ENCODE results near the gene ADK. TPM values are rescaled to one million over a fixed set of nuclear protein-coding genes. Genes with fewer than 3 reads are reported as not detected.

Gene ADK
- total and polyA plus RNA-seq, 2 of the 13 experiments (the other 11 are each of a cell fraction or from before 2014, with no cell fraction given), result 48.6 to 79.1 TPM

- H3K9me3 ChIP-seq (ENCODE audit: low read length), result no peaks in the 10 kb centered on the region
- DNase-seq (ENCODE audit: low spot score) (no peak), FAIRE-seq (no peak), ATAC-seq (no peak)
- no peak overlapping the region for H3K27ac ChIP-seq (ENCODE audit: extremely low read length, insufficient read depth, low read length)
- ChIA-PET POLR2A (no interaction called here), CTCF (ENCODE audit: low intra/inter-chr PET ratio, low total read pairs) (no interaction called here)
- H3K4me2 ChIP-seq (ENCODE audit: low read depth, low read length), result no peak overlapping the region
- no peak overlapping the region for H3K9ac ChIP-seq (ENCODE audit: insufficient read depth, low read depth, low read length)
- H3K4me1 ChIP-seq (ENCODE audit: insufficient read depth, low read length), result no peaks in the 10 kb centered on the region
- no peaks in the 10 kb centered on the region for H3K79me2 ChIP-seq (ENCODE audit: insufficient read depth, low read length)
- no peak for TF ChIP-seq AHR (CRISPR knock-in tag; IDR thresholded peaks at IDR 0.05)
- no peak for TF ChIP-seq ZNF772 (CRISPR knock-in tag; IDR thresholded peaks at IDR 0.05)
- no peak for TF ChIP-seq HNRNPK (IDR thresholded peaks at IDR 0.05; ENCODE audit: low read depth, low read length, poor library complexity, severe bottlenecking)
- 88% methylated on average over 4 of the region's 4 CpGs for WGBS (ENCODE audit: low lambda C conversion rate)
- H3K36me3 ChIP-seq (replicated peaks in 1 of 2; ENCODE audit: control insufficient read depth in 1 of 2, insufficient read depth in 2 of 2, low read length in 2 of 2), result peaks cover 26 to 83% of the 10 kb centered on the region in 2 experiments
- in situ Hi-C loops (cut with HindIII; ENCODE audit: extremely low pct_ligation_motif_present, low pct_unique_long_range_greater_than_20kb), result no loop called here
- H3K27me3 ChIP-seq (ENCODE audit: control insufficient read depth in 1 of 2, insufficient read depth in 2 of 2, low read length in 2 of 2), result no peaks in the 10 kb centered on the region
- intact Hi-C loops (cut with micrococcal nuclease; ENCODE audit: unreplicated experiment), result no loop called here
- no peak overlapping the region for H2AFZ ChIP-seq (ENCODE audit: low read length)
- H4K20me1 ChIP-seq (ENCODE audit: insufficient read depth, low read length), result no peaks in the 10 kb centered on the region
- no peak overlapping the region for H3K4me3 ChIP-seq (replicated peaks in 1 of 3; ENCODE audit: insufficient read depth in 1 of 3, low read depth in 2 of 3, low read length in 3 of 3)
- BruUV-seq (replicated peaks), result no TSS peak
These were observed 43.6 kb upstream of the ADK start for GRCh38 chr10:74107391-74107790.

GRCh38 chr10:74109452-74109851, 41.6 kb upstream of the ADK start:
- Histone ChIP-seq H3K4me2 (ENCODE audit: low read depth, low read length) (no peak overlapping the region), H3K79me2 (ENCODE audit: insufficient read depth, low read length) (no peaks in the 10 kb centered on the region), H3K27ac (ENCODE audit: extremely low read length, insufficient read depth, low read length) (no peak overlapping the region), H3K4me1 (ENCODE audit: insufficient read depth, low read length) (no peaks in the 10 kb centered on the region), H4K20me1 (ENCODE audit: insufficient read depth, low read length) (no peaks in the 10 kb centered on the region), H3K36me3 (replicated peaks in 1 of 2; ENCODE audit: control insufficient read depth in 1 of 2, insufficient read depth in 2 of 2, low read length in 2 of 2) (peaks cover 30 to 88% of the 10 kb centered on the region in 2 experiments), H3K27me3 (ENCODE audit: control insufficient read depth in 1 of 2, insufficient read depth in 2 of 2, low read length in 2 of 2) (no peaks in the 10 kb centered on the region), H3K4me3 (replicated peaks in 1 of 3; ENCODE audit: insufficient read depth in 1 of 3, low read depth in 2 of 3, low read length in 3 of 3) (no peak overlapping the region), H3K9me3 (ENCODE audit: low read length) (no peaks in the 10 kb centered on the region), H3K9ac (ENCODE audit: insufficient read depth, low read depth, low read length) (no peak overlapping the region), H2AFZ (ENCODE audit: low read length) (no peak overlapping the region)
- ChIA-PET CTCF (ENCODE audit: low intra/inter-chr PET ratio, low total read pairs) (no interaction called here), POLR2A (no interaction called here)
- no peak for TF ChIP-seq TRIM24 (CRISPR knock-in tag; IDR thresholded peaks at IDR 0.05)
- TF ChIP-seq, protein P1, sequence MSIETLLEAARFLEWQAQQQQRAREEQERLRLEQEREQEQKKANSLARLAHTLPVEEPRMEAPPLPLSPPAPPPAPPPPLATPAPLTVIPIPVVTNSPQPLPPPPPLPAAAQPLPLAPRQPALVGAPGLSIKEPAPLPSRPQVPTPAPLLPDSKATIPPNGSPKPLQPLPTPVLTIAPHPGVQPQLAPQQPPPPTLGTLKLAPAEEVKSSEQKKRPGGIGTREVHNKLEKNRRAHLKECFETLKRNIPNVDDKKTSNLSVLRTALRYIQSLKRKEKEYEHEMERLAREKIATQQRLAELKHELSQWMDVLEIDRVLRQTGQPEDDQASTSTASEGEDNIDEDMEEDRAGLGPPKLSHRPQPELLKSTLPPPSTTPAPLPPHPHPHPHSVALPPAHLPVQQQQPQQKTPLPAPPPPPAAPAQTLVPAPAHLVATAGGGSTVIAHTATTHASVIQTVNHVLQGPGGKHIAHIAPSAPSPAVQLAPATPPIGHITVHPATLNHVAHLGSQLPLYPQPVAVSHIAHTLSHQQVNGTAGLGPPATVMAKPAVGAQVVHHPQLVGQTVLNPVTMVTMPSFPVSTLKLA (IDR thresholded peaks at IDR 0.05), result peak; percentile 67
- TF ChIP-seq, protein P2, sequence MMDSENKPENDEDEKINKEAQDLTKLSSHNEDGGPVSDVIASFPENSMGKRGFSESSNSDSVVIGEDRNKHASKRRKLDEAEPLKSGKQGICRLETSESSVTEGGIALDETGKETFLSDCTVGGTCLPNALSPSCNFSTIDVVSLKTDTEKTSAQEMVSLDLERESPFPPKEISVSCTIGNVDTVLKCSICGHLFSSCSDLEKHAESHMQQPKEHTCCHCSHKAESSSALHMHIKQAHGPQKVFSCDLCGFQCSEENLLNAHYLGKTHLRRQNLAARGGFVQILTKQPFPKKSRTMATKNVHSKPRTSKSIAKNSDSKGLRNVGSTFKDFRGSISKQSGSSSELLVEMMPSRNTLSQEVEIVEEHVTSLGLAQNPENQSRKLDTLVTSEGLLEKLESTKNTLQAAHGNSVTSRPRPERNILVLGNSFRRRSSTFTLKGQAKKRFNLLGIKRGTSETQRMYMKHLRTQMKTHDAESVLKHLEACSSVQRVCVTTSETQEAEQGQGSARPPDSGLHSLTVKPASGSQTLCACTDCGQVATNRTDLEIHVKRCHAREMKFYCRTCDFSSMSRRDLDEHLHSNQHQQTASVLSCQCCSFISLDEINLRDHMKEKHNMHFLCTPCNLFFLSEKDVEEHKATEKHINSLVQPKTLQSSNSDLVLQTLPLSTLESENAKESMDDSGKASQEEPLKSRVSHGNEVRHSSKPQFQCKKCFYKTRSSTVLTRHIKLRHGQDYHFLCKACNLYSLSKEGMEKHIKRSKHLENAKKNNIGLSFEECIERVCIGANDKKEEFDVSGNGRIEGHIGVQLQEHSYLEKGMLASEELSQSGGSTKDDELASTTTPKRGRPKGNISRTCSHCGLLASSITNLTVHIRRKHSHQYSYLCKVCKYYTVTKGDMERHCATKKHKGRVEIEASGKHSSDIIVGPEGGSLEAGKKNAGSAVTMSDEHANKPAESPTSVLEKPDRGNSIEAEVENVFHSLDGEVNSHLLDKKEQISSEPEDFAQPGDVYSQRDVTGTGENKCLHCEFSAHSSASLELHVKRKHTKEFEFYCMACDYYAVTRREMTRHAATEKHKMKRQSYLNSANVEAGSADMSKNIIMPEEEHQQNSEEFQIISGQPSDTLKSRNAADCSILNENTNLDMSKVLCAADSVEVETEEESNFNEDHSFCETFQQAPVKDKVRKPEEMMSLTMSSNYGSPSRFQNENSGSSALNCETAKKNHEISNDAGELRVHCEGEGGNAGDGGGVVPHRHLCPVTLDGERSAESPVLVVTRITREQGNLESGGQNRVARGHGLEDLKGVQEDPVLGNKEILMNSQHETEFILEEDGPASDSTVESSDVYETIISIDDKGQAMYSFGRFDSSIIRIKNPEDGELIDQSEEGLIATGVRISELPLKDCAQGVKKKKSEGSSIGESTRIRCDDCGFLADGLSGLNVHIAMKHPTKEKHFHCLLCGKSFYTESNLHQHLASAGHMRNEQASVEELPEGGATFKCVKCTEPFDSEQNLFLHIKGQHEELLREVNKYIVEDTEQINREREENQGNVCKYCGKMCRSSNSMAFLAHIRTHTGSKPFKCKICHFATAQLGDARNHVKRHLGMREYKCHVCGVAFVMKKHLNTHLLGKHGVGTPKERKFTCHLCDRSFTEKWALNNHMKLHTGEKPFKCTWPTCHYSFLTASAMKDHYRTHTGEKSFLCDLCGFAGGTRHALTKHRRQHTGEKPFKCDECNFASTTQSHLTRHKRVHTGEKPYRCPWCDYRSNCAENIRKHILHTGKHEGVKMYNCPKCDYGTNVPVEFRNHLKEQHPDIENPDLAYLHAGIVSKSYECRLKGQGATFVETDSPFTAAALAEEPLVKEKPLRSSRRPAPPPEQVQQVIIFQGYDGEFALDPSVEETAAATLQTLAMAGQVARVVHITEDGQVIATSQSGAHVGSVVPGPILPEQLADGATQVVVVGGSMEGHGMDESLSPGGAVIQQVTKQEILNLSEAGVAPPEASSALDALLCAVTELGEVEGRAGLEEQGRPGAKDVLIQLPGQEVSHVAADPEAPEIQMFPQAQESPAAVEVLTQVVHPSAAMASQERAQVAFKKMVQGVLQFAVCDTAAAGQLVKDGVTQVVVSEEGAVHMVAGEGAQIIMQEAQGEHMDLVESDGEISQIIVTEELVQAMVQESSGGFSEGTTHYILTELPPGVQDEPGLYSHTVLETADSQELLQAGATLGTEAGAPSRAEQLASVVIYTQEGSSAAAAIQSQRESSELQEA (CRISPR knock-in tag; IDR thresholded peaks at IDR 0.05; ENCODE audit: not compliant biosample characterization), result no peak
- no peak for TF ChIP-seq ZNF10 (CRISPR knock-in tag; IDR thresholded peaks at IDR 0.05; ENCODE audit: borderline replicate concordance, low read depth)
- intact Hi-C loops (cut with micrococcal nuclease; ENCODE audit: unreplicated experiment) (no loop called here), in situ Hi-C loops (cut with HindIII; ENCODE audit: extremely low pct_ligation_motif_present, low pct_unique_long_range_greater_than_20kb) (no loop called here)
- BruUV-seq (replicated peaks), result no TSS peak
- FAIRE-seq (no peak), ATAC-seq (no peak), DNase-seq (ENCODE audit: low spot score) (no peak)
